Measurements from ENCODE around the gene TM4SF4.

GRCh38 chr3:149509526-149509925 lies 35.0 kb downstream of the TM4SF4 start:
- no peak for TF ChIP-seq CTCF (IDR thresholded peaks at IDR 0.05)
- no peak for TF ChIP-seq EZH2 (IDR thresholded peaks at IDR 0.05)
- no peak for TF ChIP-seq EZH2phosphoT487 (IDR thresholded peaks at IDR 0.05)
